ENCODE measurements around the gene EIPR1.

The EIPR1 gene

DNA sequence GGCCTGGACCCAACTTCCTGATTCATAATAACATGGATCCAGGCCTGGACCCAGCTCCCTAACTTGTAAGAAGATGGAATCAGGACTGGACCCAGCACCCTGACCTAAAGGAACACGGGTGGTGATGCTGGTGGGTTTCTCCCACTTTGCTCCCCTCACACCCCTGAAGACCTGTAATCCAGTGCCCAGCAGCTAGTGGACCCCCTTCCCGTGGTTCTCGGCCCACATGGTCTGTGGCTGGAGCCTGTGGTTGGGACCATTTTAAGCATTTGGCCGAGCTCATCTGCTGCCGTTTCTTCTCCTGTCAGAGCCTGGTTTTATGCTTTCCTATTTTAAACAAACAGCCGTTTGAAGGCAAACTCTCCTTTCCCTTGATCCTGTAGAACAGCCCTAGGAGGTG is 232.8 kb downstream of the EIPR1 start:
- no peak for TF ChIP-seq ARNTL (CRISPR knock-in tag; IDR thresholded peaks at IDR 0.05; ENCODE audit: borderline replicate concordance, low read depth)
- no peak for ATAC-seq

DNA sequence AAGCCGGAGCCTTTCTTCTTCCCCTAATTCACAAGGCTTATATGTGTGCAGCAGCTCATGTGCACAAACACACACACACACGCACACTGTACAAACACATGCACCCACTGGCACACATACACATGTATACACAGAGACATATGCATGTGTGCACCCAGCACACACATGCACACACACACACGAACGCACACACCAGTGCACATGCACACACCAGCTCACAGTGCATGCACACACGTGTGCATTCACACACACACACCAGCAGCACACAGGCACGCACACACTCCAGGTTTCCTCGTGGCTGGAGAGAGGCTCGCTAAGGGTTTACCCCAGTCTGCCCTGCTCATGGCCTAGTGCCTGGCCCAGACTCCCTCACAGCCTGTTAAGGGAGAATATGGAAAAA is 234.0 kb downstream of the EIPR1 start:
- no peak for ATAC-seq
- TF ChIP-seq ESRRG (CRISPR knock-in tag; IDR thresholded peaks at IDR 0.05), result no peak
- TF ChIP-seq, protein P1, sequence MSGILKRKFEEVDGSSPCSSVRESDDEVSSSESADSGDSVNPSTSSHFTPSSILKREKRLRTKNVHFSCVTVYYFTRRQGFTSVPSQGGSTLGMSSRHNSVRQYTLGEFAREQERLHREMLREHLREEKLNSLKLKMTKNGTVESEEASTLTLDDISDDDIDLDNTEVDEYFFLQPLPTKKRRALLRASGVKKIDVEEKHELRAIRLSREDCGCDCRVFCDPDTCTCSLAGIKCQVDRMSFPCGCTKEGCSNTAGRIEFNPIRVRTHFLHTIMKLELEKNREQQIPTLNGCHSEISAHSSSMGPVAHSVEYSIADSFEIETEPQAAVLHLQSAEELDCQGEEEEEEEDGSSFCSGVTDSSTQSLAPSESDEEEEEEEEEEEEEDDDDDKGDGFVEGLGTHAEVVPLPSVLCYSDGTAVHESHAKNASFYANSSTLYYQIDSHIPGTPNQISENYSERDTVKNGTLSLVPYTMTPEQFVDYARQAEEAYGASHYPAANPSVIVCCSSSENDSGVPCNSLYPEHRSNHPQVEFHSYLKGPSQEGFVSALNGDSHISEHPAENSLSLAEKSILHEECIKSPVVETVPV (CRISPR knock-in tag; IDR thresholded peaks at IDR 0.05), result no peak
- TF ChIP-seq TCF4 (CRISPR knock-in tag; IDR thresholded peaks at IDR 0.05; ENCODE audit: borderline replicate concordance), result no peak
- no peak for TF ChIP-seq ZNF565 (CRISPR knock-in tag; conservative IDR thresholded peaks at IDR 0.05; ENCODE audit: low read depth)
- no peak for TF ChIP-seq GLIS3 (CRISPR knock-in tag; IDR thresholded peaks at IDR 0.05)
- no peak for TF ChIP-seq ZNF8 (CRISPR knock-in tag; IDR thresholded peaks at IDR 0.05)
- no peak for TF ChIP-seq ISL1 (CRISPR knock-in tag; IDR thresholded peaks at IDR 0.05)
- no peak for TF ChIP-seq CSDC2 (CRISPR knock-in tag; IDR thresholded peaks at IDR 0.05)
- TF ChIP-seq, protein P2, sequence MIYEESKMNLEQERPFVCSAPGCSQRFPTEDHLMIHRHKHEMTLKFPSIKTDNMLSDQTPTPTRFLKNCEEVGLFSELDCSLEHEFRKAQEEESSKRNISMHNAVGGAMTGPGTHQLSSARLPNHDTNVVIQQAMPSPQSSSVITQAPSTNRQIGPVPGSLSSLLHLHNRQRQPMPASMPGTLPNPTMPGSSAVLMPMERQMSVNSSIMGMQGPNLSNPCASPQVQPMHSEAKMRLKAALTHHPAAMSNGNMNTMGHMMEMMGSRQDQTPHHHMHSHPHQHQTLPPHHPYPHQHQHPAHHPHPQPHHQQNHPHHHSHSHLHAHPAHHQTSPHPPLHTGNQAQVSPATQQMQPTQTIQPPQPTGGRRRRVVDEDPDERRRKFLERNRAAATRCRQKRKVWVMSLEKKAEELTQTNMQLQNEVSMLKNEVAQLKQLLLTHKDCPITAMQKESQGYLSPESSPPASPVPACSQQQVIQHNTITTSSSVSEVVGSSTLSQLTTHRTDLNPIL (CRISPR knock-in tag; IDR thresholded peaks at IDR 0.05; ENCODE audit: low read depth), result no peak
- no peak for TF ChIP-seq OSR1 (CRISPR knock-in tag; IDR thresholded peaks at IDR 0.05)
- no peak for TF ChIP-seq SNAI2 (CRISPR knock-in tag; IDR thresholded peaks at IDR 0.05)
- no peak for TF ChIP-seq ZFP30 (CRISPR knock-in tag; IDR thresholded peaks at IDR 0.05)
- TF ChIP-seq ZFP3 (CRISPR knock-in tag; IDR thresholded peaks at IDR 0.05), result no peak
- no peak for TF ChIP-seq PPARA (CRISPR knock-in tag; IDR thresholded peaks at IDR 0.05; ENCODE audit: borderline replicate concordance)
- no peak for TF ChIP-seq ARNTL (CRISPR knock-in tag; IDR thresholded peaks at IDR 0.05; ENCODE audit: borderline replicate concordance, low read depth)
- no peak for TF ChIP-seq ZC3H10 (CRISPR knock-in tag; IDR thresholded peaks at IDR 0.05)
- TF ChIP-seq ZNF70 (CRISPR knock-in tag; IDR thresholded peaks at IDR 0.05), result no peak
- TF ChIP-seq BACH2 (CRISPR knock-in tag; IDR thresholded peaks at IDR 0.05; ENCODE audit: borderline replicate concordance), result no peak
- TF ChIP-seq, protein P3, sequence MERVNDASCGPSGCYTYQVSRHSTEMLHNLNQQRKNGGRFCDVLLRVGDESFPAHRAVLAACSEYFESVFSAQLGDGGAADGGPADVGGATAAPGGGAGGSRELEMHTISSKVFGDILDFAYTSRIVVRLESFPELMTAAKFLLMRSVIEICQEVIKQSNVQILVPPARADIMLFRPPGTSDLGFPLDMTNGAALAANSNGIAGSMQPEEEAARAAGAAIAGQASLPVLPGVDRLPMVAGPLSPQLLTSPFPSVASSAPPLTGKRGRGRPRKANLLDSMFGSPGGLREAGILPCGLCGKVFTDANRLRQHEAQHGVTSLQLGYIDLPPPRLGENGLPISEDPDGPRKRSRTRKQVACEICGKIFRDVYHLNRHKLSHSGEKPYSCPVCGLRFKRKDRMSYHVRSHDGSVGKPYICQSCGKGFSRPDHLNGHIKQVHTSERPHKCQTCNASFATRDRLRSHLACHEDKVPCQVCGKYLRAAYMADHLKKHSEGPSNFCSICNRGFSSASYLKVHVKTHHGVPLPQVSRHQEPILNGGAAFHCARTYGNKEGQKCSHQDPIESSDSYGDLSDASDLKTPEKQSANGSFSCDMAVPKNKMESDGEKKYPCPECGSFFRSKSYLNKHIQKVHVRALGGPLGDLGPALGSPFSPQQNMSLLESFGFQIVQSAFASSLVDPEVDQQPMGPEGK (CRISPR knock-in tag; IDR thresholded peaks at IDR 0.05; ENCODE audit: borderline replicate concordance), result no peak
- TF ChIP-seq, protein P4, sequence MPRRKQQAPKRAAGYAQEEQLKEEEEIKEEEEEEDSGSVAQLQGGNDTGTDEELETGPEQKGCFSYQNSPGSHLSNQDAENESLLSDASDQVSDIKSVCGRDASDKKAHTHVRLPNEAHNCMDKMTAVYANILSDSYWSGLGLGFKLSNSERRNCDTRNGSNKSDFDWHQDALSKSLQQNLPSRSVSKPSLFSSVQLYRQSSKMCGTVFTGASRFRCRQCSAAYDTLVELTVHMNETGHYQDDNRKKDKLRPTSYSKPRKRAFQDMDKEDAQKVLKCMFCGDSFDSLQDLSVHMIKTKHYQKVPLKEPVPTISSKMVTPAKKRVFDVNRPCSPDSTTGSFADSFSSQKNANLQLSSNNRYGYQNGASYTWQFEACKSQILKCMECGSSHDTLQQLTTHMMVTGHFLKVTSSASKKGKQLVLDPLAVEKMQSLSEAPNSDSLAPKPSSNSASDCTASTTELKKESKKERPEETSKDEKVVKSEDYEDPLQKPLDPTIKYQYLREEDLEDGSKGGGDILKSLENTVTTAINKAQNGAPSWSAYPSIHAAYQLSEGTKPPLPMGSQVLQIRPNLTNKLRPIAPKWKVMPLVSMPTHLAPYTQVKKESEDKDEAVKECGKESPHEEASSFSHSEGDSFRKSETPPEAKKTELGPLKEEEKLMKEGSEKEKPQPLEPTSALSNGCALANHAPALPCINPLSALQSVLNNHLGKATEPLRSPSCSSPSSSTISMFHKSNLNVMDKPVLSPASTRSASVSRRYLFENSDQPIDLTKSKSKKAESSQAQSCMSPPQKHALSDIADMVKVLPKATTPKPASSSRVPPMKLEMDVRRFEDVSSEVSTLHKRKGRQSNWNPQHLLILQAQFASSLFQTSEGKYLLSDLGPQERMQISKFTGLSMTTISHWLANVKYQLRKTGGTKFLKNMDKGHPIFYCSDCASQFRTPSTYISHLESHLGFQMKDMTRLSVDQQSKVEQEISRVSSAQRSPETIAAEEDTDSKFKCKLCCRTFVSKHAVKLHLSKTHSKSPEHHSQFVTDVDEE (CRISPR knock-in tag; IDR thresholded peaks at IDR 0.05), result no peak

DNA sequence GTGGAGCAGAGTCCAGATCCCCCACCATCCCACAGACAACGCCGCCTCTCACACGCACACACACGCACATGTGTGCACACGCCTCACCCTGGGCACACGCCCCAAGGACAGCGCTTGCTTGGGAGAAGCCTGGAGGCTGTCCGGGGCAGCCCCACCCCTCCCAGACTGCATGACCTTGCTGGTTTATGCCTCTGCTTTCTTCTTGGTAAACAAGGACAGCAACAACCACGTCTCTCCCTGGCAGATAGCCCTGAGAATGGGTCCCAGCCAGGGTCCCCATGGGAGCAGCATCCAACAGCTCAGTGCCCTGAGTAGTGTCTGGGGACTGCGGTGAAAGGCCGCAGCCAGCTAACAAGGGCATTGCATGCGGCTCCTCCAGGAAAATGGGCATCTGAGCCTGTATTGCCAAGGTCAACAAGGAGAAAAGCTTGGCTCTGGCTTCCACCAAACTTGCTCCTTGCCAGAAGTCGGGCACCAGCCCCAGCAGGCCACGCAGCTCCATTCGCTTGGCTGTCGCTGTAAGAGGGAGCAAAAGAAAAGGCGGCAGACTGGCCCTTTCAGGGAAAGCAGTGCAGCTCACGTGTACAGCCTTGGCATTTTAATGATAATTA is 234.6 kb downstream of the EIPR1 start:
- TF ChIP-seq ZFP30 (CRISPR knock-in tag; IDR thresholded peaks at IDR 0.05) (no peak), PPARA (CRISPR knock-in tag; IDR thresholded peaks at IDR 0.05; ENCODE audit: borderline replicate concordance) (no peak), ZFP3 (CRISPR knock-in tag; IDR thresholded peaks at IDR 0.05) (no peak), ZNF70 (CRISPR knock-in tag; IDR thresholded peaks at IDR 0.05) (no peak), ARNTL (CRISPR knock-in tag; IDR thresholded peaks at IDR 0.05; ENCODE audit: borderline replicate concordance, low read depth) (no peak), OSR1 (CRISPR knock-in tag; IDR thresholded peaks at IDR 0.05) (no peak), BACH2 (CRISPR knock-in tag; IDR thresholded peaks at IDR 0.05; ENCODE audit: borderline replicate concordance) (no peak), ZNF565 (CRISPR knock-in tag; conservative IDR thresholded peaks at IDR 0.05; ENCODE audit: low read depth) (no peak)
- TF ChIP-seq, protein P3 (CRISPR knock-in tag; IDR thresholded peaks at IDR 0.05; ENCODE audit: borderline replicate concordance), result no peak
- TF ChIP-seq, protein P1 (CRISPR knock-in tag; IDR thresholded peaks at IDR 0.05), result no peak
- TF ChIP-seq, protein P4 (CRISPR knock-in tag; IDR thresholded peaks at IDR 0.05), result no peak
- ATAC-seq, result no peak
